Colon (tissue), 2 donors: Measurements from ENCODE around the gene TET3.

Experiments used
- FAIRE-seq: peaks from 2 replicates; lab custom pipeline; 2012; peaks lifted over from hg19 to GRCh38; lab: Jason Lieb, UNC
- donor health status: control.
- donor health status: control.

The TET3 gene

DNA sequence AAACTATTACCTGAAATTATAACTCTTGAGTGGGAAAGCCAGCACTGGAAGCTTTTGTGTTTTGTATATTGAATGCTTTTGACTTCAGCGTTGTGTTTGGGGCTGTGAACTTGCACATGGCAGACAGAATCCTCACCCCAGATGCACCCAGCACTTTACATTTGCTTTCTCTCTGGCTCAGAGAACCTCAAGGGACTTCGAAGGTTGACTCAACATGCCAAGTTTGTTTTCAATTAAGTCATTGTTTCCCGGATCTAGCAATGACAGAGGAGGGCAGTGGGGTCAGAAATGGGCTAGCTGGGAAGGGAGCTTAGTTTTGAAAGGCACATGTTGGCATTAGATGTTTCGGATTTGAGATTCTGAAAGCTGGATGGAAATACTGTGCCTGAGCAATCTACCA, 22.4 kb downstream of the TET3 start:
- no peak for FAIRE-seq

- no peak for FAIRE-seq
Observed at GRCh38 chr2:74007711-74008110, 23.0 kb downstream of the TET3 start.

GRCh38 chr2:74008761-74009395, 24.2 kb downstream of the TET3 start:
- no peak for FAIRE-seq

DNA sequence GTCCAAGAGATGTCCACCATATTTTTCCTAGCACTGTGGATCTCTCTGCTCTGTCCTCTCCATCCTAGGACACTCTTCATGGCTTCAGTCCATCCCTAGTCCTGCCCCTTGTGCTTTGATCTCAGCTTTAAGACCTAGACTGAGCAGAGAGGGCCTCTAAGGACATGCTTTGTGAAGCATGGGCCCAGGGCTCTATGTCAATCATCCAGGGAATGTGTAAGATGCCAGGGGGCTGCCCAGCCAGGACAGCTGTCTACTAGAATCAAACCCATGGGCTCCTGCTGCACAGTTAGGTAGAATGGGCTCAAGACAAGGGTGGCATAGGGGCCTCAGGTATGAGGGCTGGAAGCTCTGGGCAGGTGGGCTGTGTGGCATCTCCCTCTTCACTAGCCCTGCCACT, 24.9 kb downstream of the TET3 start:
- no peak for FAIRE-seq

DNA sequence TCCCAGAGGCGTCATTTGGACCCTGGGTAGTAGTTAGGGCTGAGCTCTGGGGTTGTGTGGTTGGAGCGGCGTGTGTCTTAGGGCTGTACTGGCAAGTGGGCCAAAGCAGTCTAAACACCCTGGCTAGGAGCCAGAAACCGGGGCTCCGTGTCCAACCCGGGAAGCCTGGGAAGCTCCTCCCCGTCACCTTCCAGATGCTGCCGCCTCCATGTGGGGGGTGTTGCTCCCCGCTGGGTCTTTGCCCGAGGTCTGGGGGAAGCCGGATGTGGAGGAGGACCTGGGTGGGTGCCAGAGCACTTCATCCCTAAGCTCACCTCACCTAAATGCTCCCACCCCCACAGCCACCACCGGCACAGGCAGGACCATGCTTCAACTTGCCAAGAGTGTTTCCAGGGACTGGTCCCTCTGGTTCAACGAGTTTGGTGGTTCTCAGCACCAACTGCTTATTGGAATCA, 25.4 kb downstream of the TET3 start:
- FAIRE-seq: no peak

DNA sequence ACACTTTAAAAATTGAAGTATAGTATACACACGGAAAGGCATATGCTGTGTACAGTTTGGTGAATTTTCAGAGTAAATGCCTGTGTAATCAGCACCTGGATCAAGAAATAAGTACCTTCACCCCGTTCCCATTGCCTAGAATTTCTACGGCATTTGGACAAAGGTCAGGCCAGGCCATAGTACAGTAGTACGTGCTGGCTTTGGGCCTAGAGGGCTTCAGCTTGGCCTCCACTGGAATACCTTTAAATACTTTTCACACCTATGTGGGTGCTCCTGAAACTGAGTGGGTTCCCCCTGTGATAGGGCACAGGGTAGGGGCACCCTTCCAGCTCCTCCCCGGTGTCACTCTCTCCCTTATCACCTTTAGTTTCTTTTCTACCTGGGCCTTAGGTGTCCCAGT, 26.5 kb downstream of the TET3 start:
- FAIRE-seq: no peak

DNA sequence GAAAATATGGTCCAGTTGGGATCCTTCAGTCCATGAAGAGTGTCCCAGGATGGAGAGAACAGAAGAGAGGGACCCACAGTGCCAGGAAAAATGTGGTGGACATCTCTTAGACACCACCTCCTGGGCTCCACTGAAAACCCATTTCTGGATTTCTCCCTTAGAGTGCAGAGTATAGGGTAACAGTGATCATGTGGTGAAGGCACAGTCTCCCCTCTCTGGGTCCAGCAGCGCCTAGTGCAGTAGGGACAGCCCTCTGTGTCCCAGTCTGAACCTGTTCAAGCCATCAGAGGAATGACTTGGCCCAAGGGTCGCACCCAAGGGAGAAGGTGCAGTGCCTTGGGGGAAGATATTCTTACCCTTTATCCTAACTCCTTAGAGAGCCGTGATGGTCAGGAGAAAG, 30.1 kb downstream of the TET3 start:
- no peak for FAIRE-seq

- no peak for FAIRE-seq
Observed at GRCh38 chr2:74017223-74017622, 32.5 kb downstream of the TET3 start.

GRCh38 chr2:74019516-74019915, 34.8 kb downstream of the TET3 start:
- no peak for FAIRE-seq

DNA sequence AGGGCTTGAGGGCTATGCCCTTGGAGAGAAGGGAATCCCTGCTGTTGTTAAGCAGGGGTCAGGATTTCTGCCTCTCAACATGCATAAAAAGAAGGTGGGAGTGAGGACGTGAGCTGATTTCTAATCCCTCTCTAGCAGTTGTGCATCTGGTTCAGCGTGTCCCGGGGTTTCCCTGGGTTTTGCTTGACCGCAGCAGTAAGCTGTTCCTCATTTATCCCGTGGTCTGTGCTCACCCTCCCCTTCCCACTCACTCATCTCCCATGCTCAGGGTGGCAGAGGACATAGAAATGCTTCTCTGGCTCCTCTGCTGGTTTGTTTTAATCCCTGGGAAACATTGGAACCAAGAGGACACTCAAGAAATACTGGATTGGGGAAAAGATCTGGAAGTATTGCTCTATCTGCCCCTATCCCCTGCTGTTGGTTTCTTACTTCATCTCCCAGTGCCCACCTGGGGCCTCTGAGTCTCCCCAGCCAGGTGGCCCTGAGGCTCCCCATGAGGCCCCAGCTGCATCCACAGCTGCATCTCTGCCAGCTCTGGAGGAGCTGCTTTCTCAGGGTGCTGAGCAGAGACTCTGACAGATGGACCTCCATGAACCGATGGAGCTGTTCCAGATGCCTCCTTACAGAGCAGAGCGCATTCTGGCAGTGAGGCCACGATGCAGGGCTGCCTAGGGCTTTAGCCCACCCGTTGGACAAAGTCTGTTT, 36.1 kb downstream of the TET3 start:
- no peak for FAIRE-seq

DNA sequence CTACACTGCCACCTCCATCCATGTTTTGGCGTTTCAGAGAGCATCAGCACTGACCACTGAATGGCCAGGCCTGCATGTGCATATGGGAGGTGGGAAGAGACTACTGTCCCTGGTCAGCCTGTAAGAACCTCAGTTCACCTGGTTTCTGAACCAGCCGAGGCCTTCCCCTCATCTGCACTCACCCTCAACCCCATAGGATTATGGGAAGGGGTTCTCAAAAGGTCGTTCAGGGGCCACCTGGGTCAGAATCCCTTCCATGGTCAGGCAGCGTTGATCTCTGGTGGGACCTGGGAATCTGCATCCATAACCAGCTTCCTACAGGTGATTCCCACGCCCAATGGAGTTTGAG, 36.7 kb downstream of the TET3 start:
- FAIRE-seq: no peak

- FAIRE-seq: no peak
Observed at GRCh38 chr2:74024216-74024615, 39.5 kb downstream of the TET3 start.

GRCh38 chr2:74025971-74026612, 41.4 kb downstream of the TET3 start:
- FAIRE-seq: no peak

- FAIRE-seq: no peak
Observed at GRCh38 chr2:74026687-74027241, 42.1 kb downstream of the TET3 start.

DNA sequence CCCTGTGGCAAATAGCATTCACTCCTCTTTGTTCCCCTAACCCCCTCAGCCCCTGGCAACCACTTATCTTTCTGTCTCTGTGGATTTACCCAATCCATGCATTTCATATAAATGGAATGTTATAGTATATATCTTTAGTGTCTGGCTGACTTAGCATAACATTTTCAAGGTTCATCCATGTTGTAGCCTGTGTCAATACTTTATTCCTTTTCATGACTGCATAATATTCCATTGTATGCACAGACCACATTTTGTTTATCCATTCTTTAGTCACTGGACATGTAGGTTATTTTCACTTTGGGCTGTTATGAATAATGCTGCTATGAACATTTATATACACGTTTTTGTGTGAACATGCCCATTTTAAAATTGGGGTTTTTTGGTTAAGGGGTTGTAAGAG, 42.8 kb downstream of the TET3 start:
- no peak for FAIRE-seq

DNA sequence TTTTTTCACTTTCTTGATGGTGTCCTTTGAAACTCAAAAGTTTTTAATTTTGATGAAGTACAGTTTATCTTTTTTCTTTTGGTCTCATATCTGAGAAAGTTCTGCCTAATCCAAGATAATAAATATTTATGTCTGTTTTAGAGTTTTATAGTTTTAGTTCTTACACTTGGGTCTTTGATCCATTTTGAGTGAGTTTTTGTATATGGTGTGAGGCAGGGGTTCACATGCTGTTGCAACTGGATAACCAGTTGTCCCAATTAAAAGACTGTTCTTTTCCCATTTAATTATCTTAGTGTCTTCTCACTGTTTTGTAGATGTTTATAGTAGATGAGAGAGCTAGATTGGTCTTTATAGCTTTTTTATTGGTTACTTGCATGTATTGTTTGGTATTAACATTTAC, 43.6 kb downstream of the TET3 start:
- no peak for FAIRE-seq

DNA sequence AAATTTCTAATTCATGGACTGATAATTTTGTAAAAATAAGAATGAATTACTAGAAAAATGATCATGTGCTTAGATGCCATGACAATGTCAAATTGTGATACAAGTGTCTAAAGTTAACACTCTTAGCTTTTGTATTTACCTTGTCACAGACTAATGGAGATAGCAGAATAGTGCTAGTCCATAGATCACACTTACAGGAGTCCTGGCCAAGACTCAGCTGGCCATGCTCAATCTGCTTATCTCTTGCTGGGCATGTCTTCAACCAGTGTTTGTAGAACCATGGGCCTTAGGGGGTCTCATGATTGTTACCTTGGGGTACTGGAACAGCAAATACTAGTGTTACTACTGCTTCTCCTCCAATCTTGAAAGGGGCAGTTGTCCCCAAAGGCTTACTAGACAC, 44.0 kb downstream of the TET3 start:
- no peak for FAIRE-seq

DNA sequence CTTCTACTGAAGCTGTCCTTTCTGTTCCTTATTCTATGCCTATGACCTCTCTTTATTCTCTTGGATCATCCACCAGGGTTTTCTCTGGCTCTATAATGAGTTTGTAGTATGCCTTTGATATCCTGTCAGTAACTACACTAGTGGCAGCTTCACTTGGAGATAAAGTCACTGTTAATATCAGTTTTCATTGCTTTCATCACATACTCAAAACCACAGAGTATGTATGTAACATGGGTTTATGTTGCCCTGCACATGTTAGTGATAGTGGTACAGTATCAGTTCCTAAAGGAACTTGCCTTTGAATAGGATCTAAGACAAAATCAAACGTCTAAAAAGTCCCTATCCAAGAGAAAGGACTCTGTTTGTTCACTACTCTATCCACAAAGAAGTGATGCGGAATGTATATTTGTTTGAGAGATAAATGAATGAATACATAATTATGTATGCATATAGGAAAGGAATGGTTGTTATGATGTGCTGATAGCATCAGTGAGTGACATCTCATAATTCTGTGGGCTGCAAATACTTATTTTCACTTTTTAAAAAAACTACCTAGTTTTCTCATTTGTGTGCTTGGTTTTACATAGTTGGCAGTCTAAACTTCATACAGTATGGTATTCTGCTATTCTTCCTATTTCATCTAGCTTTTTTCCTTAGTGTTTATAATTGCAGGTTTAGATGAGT, 45.1 kb downstream of the TET3 start:
- no peak for FAIRE-seq

- FAIRE-seq: no peak
Observed at GRCh38 chr2:74031221-74031620, 46.5 kb downstream of the TET3 start.

- no peak for FAIRE-seq
Observed at GRCh38 chr2:74031959-74032287, 47.2 kb downstream of the TET3 start.

GRCh38 chr2:74033375-74033774, 48.7 kb downstream of the TET3 start:
- FAIRE-seq: no peak
